ENCODE results near the gene BHLHE23.
A peak's percentile ranks its signal among the peaks of the same experiment; 100 is the strongest.

Gene BHLHE23

DNA sequence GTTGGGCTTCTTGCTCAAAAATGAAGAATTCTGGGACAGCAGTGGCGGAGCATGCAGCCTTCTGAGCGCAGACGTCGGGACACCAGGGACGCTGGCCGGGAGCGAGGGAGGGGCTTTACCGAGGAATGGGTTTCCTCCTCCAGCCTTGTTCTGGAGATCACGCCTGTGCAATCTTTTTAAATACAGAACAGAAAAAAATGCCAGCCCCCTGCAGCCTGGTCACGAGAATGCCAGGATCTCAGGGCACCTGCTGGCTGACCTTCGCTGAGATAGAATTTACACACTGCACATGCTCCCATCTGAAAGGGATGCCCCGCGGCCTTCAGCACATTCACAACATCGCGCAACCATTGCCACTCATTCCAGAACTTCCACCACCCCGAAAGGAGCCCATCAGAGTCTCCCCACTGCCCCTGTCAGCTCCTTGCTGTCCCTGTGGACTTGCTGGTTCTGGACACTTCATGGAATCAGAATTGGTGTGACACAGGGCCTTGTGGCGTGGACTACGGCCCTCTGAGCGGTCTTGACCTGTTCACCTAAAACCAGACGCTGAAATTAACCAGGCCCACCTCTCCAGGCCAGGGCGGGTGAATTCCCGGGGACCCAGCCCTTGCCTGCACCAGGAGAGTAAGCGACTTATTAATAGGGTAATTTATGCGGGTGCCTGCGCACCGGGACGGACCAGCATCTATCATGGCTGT lies 20.6 kb upstream of the BHLHE23 start:
- peaks cover 8% of the 10 kb centered on the region for H3K27me3 ChIP-seq
- H3K4me3 ChIP-seq: no peak overlapping the region
- peaks cover 97% of the 10 kb centered on the region for H3K4me1 ChIP-seq

DNA sequence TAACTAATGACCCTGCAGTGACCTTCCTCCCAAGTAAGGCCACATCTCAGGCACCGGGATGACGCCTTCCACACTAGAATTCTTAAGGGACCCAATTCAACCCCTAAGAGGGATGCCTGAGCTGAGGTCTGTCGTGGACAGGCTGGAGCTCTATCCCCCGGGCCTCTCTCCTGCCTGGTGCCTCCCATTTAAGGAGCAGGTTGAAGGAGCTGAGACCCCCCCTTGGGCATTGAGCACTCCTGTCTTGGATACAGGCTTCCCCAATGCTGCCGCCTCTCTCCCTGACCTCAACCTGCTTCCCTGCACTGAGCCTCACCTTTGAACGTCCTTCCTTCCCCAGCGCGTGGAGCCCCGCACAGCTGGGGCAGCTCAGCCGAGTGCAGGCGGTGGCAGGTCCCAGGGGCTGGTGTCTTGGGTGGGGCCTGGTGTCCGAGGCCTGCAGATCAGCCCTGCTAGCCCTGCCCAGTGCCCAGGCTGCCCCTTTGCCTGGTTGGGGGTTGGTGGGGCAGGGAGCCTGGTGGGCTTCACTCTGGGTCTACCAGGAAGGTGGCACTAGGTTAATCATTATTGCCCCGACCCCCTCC lies 19.9 kb upstream of the BHLHE23 start:
- no peak overlapping the region; the same call in 1 of the 2 replicates for H3K9ac ChIP-seq
- H3K9me3 ChIP-seq: no peaks in the 10 kb centered on the region
- 0 out of 2 replicates have a peak overlapping the region, but pooled peaks have one; percentile 43 for H3K4me3 ChIP-seq
- H3K27me3 ChIP-seq: peaks cover 8% of the 10 kb centered on the region
- H3K36me3 ChIP-seq: no peaks in the 10 kb centered on the region
- TF ChIP-seq Cebpa-rat (IDR thresholded peaks at IDR 0.05): no peak
- 0 out of 2 replicates have a peak, but pooled peaks cover 8% of the 10 kb centered on the region for H4K20me1 ChIP-seq
- peaks cover 97% of the 10 kb centered on the region for H3K4me1 ChIP-seq
- peak overlapping the region; percentile 85 for H3K4me2 ChIP-seq
- H3K27ac ChIP-seq: peak overlapping the region; percentile 65

More for the DNA sequence above, 20.6 kb upstream of the BHLHE23 start:
- no peak for TF ChIP-seq Cebpa-rat (IDR thresholded peaks at IDR 0.05)
- H3K9ac ChIP-seq: no peak overlapping the region
- peak overlapping the region; percentile 85 for H3K4me2 ChIP-seq
- no peaks in the 10 kb centered on the region for H3K9me3 ChIP-seq
- H3K36me3 ChIP-seq: no peaks in the 10 kb centered on the region
- H4K20me1 ChIP-seq: 0 out of 2 replicates have a peak, but pooled peaks cover 8% of the 10 kb centered on the region
- no peak overlapping the region for H3K27ac ChIP-seq

DNA sequence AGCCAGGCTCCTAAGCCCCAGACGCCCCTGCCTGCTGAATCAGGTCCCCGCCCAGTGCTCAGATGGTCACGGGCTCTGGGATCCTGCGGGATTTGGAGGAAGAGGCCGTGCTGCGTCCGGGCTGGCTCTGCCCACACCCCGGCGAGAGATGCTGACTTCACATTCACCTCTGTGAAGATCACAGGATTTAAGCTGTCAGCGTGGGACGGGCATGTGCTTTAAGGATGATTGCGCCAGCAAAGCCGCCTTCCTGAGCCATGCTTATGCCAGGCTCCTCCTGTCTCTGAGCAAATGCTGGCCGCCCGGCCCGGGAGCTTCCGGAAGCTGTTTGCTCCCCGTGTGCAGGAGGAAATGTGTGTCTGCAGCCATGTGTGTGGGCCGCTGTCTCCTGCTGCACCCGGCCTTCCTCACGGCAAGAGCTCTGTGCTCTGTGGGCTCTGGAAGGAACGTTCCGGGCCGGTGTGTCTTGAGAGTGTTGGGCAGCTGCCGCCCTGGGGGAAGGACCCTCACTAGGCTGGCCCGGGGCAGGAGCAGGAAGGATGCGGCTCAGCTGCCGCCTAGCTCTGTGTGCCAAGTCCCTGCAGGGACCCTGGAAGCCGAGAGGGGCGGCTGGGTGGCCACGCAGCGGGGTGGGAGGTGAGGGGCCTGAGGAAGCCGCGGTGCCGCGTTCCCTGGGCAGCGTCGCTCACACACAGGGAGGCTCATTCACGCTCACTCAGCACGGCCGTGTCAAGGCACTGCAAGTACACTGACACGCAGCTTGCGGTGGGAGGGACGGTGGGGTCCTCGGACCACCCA lies 19.0 kb upstream of the BHLHE23 start:
- Histone ChIP-seq H3K27me3 (peaks cover 8% of the 10 kb centered on the region), H3K27ac (peak overlapping the region; percentile 65), H3K4me1 (peaks cover 93% of the 10 kb centered on the region), H3K9ac (peak overlapping the region; percentile 59), H3K4me3 (peak overlapping the region; percentile 43), H3K36me3 (no peaks in the 10 kb centered on the region; the same call in 1 of the 2 replicates), H4K20me1 (0 out of 2 replicates have a peak, but pooled peaks cover 8% of the 10 kb centered on the region), H3K9me3 (peaks cover 5% of the 10 kb centered on the region), H3K4me2 (peak overlapping the region; percentile 85)
- TF ChIP-seq Cebpa-rat (IDR thresholded peaks at IDR 0.05): no peak

DNA sequence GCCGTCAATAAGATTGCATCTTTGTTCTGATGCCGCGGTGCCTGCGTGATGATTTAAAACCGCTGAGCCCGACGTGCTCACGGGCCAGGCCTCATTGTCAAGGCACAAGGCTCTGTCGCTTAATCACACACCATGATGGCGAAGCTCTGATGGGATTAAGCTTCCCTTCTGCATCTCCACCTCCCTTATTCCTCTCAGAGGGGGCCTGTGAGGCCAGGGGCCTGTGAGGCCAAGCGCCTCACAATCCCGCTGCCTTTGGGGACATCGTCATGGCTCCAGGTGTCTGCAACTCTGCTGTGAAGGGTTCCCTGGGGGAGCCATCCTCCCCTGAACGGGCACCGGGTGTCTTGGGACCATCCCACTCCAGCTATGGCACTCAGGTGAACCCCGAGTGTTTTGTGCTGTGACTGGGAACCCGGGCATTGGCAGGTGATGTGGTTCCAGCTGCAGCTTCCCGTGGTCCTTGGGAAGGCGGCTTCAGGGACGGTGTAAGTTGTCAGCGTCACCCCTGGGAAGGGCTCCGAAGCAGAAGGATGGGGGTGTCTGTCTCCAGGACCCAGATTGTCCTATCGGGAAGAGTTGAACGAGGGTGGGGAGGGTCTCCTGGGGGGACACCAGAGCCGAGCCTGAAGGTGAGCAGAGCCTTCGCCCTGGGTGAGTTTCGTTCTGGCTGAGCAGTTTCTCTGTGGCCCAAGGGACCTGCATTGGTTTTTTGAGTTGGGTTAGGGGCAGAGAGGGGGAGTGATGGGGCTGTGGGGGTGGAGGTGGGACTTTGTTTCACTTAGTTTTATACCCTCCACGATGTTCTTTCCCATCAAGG lies 18.0 kb upstream of the BHLHE23 start:
- 0 out of 2 replicates have a peak, but pooled peaks cover 8% of the 10 kb centered on the region for H4K20me1 ChIP-seq
- peak overlapping the region; percentile 85 for H3K4me2 ChIP-seq
- TF ChIP-seq Cebpa-rat (IDR thresholded peaks at IDR 0.05): no peak
- peak overlapping the region; percentile 65 for H3K27ac ChIP-seq
- H3K36me3 ChIP-seq: no peaks in the 10 kb centered on the region; the same call in 1 of the 2 replicates
- H3K27me3 ChIP-seq: peaks cover 8% of the 10 kb centered on the region
- peak overlapping the region; percentile 43; the same call in 1 of the 2 replicates for H3K4me3 ChIP-seq
- no peak overlapping the region for H3K9ac ChIP-seq
- peaks cover 11% of the 10 kb centered on the region for H3K9me3 ChIP-seq
- peaks cover 85% of the 10 kb centered on the region for H3K4me1 ChIP-seq

DNA sequence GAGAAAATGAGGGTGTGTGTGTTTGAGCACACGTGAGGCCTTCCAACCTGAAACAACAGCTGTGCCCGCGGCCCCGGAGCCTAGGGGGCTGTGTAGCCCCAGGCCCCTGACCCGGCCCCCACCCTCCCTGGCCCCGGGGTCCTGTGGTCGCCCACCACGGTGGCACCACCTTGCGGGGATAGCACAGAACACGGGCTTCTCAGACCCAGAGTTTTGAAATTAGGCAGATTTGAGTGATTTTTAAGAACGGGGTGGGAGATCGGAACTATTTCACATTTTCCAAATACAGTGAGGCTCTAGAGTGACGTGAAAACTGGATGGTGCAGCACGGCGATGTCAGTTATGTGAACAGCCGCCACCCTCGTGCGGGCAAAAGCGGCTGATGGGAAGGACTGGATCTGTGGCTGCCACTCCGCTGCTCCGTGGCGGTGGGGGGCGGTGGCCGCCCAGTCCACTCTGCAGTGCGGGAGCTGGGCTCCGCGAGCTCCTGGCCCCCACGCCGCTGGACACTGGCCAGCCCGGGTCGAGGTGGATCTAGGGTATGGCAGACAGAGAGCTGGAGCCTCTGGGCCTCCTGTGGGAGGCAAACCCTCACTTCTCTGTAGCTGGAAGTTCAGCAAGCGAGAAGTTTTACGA lies 17.3 kb upstream of the BHLHE23 start:
- Histone ChIP-seq H3K9ac (no peak overlapping the region), H3K9me3 (peaks cover 11% of the 10 kb centered on the region), H3K27ac (peak overlapping the region; percentile 29; the same call in 1 of the 2 replicates), H3K4me1 (peaks cover 83% of the 10 kb centered on the region), H3K4me2 (peak overlapping the region; percentile 85), H3K27me3 (peaks cover 8% of the 10 kb centered on the region), H3K4me3 (no peak overlapping the region), H4K20me1 (0 out of 2 replicates have a peak, but pooled peaks cover 8% of the 10 kb centered on the region), H3K36me3 (no peaks in the 10 kb centered on the region; the same call in 1 of the 2 replicates)
- no peak for TF ChIP-seq Cebpa-rat (IDR thresholded peaks at IDR 0.05)

DNA sequence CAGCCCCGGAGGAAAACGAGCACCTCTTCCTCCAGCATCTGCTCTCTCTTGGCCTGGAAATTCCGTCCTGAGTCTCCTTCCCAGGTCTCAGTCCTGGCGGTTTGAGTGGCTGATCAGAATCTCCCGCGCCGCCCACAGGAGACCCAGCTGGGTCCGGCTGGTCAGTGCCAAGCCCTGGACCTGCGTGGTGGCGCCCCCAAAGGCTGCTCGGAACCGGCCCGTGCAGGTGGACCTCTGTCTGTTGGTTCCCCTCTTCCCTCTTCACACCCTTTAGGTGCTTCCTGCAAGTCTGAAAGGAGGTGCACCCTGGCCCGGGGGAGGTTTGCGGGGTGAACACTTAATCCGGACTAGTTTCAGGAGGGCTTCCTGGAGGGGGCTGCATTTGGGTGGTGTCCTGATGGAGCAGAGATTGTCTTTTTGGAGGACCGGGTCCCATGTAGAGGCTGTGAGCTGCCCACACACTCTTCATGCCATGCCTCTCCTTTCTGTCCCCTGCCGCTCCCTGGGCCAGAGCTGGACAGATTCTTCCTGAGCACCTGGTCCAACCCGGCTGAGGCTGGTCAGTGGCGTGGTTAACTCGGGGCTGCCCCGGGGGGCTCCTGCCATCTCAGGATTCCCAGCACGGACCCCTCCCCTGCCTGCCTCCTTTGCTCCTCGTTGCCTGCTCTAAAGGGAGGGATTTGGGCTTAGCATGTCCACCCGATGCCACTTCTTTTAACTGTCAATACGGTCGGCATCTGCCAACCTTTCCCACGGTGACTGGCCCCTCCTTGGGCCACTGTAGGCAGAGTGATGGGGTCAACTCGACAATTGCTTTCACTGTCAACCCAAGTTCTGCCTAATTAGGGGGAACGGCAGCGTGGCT lies 16.5 kb upstream of the BHLHE23 start:
- H3K4me1 ChIP-seq: peaks cover 83% of the 10 kb centered on the region

DNA sequence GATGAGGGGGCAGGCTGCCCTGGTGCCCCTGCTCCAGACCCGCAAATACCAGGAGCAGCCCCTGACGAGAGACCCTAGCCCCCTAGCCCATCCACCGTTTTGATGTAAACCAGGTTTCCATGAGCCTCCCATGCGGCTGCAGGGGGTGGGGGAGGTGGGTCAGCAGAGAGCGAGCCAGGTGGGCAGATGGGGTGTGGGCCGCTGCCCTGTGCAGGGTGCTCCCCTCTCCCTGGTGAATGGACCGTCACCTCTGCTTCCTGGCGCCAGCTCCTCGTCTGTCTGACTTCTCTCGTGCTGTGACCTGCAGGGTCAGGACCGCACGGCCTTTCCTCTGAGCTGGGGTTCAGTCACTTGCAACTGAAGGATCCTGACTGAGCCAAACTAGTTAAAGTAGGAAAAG lies 15.7 kb upstream of the BHLHE23 start:
- H3K4me1 ChIP-seq: peaks cover 85% of the 10 kb centered on the region
- H3K4me3 ChIP-seq: no peak overlapping the region
- no peak for TF ChIP-seq Cebpa-rat (IDR thresholded peaks at IDR 0.05)
- peak overlapping the region; percentile 85 for H3K4me2 ChIP-seq
- H3K27ac ChIP-seq: no peak overlapping the region
- no peak overlapping the region for H3K9ac ChIP-seq
- 0 out of 2 replicates have a peak, but pooled peaks cover 8% of the 10 kb centered on the region for H4K20me1 ChIP-seq
- no peaks in the 10 kb centered on the region; the same call in 1 of the 2 replicates for H3K36me3 ChIP-seq
- peaks cover 5% of the 10 kb centered on the region for H3K27me3 ChIP-seq
- H3K9me3 ChIP-seq: peaks cover 11% of the 10 kb centered on the region

More for the DNA sequence above, 16.5 kb upstream of the BHLHE23 start:
- no peak overlapping the region for H3K27ac ChIP-seq
- H3K4me2 ChIP-seq: peak overlapping the region; percentile 85
- TF ChIP-seq Cebpa-rat (IDR thresholded peaks at IDR 0.05): no peak
- H3K27me3 ChIP-seq: peaks cover 8% of the 10 kb centered on the region
- no peaks in the 10 kb centered on the region; the same call in 1 of the 2 replicates for H3K36me3 ChIP-seq
- H3K9me3 ChIP-seq: peaks cover 11% of the 10 kb centered on the region
- no peak overlapping the region for H3K4me3 ChIP-seq
- 0 out of 2 replicates have a peak, but pooled peaks cover 8% of the 10 kb centered on the region for H4K20me1 ChIP-seq
- no peak overlapping the region for H3K9ac ChIP-seq

All from BLaER1 (cell line).